Measurements from ENCODE around the gene ZNF19. TPM values are rescaled to one million over a fixed set of nuclear protein-coding genes. Genes with fewer than 3 reads are reported as not detected.

Gene ZNF19
- total RNA-seq = 1.9 TPM

DNA sequence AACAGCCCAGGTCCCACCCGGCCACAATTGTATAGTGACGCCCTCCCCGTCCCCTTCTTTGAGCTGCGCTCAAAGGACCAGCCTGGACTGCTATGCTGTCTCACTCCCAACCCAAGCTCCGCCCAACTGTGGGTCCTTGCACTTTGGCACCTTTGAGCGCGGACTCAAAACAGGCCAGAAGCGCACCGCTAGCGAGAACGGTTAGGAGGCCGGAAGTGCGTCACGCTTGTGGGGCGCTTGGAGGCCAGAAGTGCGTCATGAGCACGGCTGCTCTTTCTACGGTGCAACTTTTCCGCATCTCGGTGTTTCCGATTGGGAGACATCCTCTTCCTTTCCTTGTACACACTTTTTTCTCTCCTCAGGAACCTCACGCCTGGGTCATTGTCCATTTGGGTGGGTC is at the start of gene ZNF19:
TSS of gene ZNF19 (minus strand) at position 203 of the 400 bp plus-strand sequence. CDS start 7,210 bp downstream, outside the sequence.
- ATAC-seq = no peak

DNA sequence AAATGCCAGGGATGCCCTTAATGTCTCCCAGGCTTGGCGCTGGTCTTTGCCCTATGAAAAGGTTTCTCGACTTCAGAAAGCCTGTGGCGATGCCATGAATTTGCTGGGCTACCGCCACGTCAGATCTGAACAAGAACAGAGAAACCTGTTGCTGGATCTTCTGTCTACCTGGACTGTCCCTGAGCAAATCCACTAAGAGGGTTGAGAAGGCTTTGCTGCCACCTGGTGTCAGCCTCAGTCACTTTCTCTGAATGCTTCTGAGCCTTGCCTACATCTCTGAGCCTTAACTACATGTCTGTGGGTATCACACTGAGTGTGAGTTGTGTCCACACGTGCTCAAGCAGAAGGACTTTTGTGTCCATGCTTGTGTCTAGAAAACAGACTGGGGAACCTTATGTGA is 48.5 kb upstream of the ZNF19 start:
- ATAC-seq = peak; percentile 74

DNA sequence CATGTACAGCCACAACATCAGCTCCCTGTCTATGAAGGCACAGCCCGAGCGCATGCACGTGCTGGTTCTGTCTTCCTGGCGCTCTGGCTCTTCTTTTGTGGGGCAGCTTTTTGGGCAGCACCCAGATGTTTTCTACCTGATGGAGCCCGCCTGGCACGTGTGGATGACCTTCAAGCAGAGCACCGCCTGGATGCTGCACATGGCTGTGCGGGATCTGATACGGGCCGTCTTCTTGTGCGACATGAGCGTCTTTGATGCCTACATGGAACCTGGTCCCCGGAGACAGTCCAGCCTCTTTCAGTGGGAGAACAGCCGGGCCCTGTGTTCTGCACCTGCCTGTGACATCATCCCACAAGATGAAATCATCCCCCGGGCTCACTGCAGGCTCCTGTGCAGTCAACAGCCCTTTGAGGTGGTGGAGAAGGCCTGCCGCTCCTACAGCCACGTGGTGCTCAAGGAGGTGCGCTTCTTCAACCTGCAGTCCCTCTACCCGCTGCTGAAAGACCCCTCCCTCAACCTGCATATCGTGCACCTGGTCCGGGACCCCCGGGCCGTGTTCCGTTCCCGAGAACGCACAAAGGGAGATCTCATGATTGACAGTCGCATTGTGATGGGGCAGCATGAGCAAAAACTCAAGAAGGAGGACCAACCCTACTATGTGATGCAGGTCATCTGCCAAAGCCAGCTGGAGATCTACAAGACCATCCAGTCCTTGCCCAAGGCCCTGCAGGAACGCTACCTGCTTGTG is 47.8 kb upstream of the ZNF19 start:
- no peak for ATAC-seq

DNA sequence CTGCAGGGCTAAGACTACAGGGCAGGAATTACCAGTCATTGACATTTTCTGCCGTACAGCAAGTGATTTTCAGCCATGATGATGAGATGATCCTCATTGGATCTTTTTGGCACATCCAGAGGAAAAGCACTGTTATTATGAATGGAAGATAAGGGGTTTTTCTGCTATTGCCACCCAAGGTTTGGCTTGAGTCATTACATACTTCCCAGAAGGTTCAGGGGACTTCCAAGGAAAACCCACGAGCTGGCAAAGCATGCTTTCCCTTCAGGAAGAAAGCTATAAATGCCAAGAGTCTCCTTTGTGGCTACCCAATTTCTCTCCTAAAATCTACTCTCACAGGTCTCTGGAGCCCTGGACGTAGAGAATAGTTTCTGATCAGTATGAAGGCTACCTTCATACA is 43.2 kb upstream of the ZNF19 start:
- no peak for ATAC-seq

DNA sequence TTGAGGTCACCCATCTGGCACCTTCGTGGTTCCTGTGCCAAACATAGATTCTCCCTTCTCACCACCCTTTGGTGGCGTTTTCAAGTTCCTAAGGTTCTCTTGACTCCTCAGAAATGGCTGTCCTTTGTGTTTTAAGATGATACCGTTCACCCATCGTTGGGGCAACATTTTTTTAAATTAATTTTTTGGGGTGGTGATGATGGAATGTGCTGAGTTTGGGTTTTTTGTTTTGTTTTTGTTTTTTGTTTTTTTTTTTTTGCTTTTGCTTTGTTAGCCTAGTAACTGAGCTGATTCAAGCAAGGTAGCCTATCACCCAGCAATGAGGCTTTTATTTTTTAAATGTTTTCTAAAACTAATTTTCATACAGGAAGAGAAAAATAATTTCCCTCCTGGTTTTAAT is 39.7 kb upstream of the ZNF19 start:
- ATAC-seq = no peak

DNA sequence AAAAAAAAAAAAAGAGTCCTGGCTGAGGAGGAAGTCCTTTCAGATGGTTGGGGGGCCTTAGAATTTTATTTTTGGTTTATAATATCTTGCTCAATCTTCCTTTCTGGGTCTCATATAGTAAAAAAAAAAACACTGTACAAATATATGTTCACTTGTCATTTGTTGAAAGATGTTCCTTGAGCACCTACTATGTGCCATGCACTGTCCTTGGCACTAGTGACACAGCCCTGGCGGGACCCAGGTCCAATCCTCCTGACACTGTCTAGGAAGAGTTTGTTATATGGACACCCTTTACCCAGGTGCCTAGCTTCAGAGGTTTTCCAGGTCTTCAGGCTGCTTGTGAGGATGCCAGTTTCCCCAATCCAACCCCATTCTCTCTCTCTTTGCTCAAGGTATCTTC is 39.1 kb upstream of the ZNF19 start:
- no peak for ATAC-seq

DNA sequence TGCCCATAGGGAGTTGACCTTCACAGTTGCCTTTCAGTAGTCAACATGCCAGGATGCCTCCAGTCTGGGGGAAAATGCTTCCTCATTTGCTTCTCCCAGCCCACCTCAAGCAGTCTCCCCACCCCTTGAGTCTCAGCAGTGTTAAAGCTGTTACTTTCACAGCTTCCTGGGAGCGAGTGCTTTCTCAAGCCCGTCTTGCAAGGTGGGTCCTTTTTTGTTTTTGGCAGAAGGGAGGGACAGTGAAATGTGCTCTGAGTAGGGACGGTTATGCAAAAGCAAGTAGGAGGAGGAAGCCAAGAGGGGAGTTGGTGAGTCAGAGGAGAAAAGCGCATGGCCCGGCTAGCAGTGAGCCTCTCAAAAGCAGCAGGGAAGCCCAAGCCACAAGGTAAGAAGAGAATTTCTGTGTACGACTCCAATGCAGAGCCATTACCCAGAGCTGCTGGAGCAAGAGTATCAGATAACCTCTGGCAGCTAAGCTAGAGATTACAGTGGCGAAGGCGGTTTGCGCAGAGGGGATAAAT is 37.0 kb upstream of the ZNF19 start, which contains the start of gene CHST4:
TSS of gene CHST4 (plus strand) at position 316 of the 521 bp plus-strand sequence. CDS start 10,252 bp downstream, outside the sequence.
- ATAC-seq = peak; percentile 63

DNA sequence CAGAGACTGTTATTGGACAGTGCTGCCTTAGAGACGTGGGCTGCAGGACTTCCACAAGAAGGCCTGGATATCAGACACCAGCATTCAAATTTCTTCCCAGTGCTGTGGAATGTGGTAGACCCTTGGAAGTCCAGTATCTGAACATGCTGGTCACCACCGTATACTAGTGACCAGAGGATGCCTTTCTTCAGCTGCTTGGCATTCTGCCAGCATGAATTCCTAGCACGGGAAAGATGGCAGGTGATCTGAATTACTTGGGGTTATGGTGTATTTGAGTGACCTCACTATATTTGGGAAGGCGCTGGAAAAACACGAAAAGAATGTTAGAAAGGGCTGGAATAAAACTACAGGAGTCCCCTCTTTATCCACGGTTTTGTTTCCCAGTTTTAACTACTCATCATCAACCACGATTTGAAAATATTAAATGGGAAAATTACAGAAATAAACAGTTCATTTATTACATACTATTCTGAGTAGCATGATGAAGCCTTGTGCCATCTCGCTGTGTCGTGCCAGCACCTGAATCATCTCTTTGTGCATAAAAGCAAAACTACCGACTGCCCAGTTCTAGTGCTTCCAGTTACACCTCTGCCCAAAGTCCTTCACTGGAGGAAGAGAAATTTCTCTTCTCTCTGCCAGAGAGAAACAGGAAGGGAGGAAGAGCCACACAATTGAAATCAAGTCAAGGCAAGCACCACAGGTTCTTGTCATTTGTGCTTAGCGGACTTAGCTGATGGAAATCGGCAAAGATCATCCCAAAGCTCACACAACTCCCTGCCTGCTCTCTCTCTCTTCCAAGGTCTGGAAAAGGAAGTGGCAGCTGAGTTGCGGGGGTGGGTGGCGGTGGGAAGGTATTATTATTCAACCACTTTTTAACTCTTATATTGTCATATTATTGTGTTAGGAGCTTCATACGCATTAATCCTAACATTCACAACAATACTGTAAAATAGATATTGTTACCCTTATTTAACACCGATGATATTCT is 35.7 kb upstream of the ZNF19 start:
- ATAC-seq = peak; percentile 49

DNA sequence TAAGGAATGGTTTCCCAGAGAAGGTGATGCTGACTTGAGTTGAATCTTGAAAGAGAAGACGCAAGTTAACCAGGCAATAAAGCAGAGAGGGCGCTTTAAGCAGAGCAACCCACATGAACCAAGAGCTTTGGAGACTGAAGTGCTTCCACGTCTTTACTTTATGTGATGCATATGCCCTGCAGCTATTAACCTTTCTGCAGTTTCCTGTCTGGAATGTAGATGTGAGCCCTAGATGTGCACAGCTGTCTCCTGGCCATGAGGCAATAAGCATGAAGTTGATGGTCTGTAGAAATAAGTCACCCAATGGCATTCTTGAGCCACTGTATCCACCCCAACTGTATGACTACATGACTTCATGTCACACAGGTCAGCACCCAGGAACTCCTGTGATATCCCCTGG is 31.4 kb upstream of the ZNF19 start:
- ATAC-seq = peak; percentile 25

DNA sequence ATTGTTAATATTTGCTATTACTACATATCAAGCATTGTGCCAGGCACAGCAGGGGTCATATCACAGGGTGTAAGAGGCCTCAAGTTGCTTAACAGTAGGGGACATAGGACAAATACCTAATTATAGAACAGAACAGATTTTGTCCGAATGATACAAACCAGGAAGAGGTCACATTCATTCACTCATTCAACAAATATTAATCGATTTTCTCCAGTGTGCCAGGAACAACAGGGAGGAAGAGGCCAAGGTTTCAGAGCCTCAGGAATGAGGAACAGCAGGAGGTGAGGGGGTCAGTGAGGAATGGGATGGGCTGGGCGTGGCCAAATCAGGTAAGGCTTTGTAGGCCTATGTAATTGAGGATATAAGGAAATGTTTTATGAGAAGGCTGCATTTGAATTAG is 25.9 kb upstream of the ZNF19 start:
- no peak for ATAC-seq

DNA sequence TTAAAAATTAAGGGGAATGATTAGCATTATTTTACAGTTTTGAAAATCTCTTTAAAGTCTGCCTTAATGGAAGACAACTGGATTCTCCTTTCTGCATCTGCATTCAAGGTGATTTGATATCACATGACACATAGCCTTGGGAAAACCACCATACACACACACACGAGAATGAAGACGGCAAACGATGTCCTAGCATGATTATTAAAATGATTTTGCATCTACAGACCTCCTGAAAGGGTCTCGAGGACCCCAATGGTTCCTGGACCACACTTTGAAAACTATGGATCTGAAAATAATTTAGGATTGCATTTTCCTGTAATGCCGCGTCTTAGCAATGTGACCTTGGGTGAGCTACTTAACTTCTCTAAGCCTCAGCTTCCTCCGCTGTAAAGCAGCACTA is 25.4 kb upstream of the ZNF19 start:
- no peak for ATAC-seq

DNA sequence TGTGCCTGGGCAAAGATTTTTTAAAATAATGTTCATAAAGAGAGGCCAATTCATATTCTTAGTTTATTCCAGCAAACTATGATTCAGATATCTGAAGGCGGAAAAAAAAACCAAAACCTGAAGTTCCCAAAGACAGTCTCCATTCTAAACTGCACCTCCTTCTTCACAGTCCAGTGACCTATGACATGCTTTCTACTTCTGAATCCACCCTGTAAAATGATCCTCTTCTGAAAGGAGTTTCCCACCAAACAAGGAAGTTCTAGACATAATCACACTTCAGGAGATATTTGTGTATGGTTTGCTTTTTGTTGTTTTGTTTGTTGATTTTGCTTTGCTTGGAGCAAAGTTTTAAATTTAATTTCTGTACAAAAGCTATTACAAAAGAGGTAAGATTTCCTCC is 24.2 kb upstream of the ZNF19 start:
- no peak for ATAC-seq

DNA sequence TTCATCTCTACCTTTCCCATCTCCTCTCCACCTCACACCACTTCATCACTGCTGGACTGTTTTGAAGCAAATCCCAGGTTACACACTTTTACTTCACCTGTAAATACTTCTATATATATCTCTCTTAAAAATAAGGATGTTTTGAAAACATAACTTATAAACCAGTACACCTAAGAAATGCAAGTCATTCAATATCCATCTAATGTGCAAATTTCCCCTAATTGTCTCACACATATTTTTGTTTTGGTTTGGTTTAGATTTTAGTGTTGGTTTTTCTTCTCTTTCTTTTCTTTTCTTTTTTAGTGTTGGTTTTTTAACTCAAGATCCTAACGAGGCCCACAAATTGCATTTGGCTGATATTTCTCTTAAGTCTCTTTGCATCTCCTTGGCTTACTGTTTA is 17.9 kb upstream of the ZNF19 start:
- no peak for ATAC-seq

DNA sequence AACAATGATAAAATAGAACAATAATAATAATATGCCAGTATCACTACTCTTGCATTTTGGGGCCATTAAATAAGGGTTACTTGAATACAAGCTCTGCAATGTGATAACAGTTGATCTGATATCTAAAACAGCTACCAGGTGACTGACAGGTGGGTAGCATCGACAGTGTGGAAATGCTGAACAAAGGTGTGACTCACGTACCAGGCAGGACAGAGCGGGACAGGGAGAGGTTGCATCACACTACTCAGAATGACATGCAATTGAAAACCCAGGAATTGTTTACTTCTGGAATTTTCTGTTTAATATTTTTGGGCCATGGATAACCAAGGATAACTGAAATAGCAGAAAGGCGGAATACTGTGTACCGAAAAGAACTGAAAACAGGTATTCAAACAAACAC is 15.8 kb upstream of the ZNF19 start:
- peak; percentile 70 for ATAC-seq

DNA sequence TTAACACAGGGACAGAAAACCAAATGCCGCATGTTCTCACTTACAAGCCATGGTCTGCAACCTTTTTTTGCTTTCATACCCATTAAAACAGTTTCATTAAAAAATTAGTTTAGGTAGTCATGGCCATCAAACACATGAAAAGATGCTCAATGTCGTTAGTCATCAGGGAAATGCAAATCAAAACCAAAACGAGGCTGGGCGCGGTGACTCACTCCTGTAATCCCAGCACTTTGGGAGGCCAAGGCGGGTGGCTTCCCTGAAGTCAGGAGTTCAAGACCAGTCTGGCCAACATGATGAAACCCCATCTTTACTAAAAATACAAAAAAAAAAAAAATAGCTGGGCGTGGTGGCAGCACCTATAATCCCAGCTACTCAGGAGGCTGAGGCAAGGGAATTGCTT is 14.9 kb upstream of the ZNF19 start:
- peak; percentile 31 for ATAC-seq

DNA sequence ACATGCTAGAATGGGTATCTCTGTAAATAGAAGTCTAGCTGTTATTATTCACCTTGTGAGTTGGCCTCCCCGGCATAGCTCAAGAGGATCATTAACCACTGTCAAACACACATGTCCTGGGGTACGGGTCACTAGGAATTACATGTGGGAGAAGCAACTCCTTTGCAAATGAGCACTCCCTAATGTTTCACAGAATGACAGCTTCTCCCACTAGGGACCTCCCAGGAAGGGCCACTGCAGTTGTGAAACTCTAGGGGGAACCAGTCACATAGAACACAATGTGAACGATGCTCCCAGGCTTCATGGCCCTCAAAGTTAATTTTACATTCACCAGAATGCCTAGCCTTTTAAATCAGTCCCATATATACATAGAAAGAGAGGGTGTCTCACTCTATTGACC is 12.4 kb upstream of the ZNF19 start:
- no peak for ATAC-seq

DNA sequence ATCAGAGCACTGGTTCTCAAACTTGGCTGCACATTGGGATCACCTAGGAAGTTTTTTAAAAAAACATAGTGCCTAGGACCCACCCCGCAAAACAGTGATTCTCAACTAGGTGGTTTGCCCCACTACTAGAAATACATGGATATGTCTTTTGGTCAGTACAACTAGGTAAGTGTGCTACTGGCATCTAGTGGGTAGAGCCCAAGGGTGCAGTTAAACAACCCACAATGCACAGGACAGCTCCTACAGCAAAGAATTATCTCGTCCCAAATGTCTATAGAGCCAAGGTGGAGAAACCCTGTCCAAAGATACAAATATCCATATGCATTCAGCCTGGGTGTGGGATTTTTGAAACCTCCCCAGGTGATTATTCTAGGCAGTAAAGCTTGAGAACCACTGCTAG is 11.8 kb upstream of the ZNF19 start:
- ATAC-seq = no peak

DNA sequence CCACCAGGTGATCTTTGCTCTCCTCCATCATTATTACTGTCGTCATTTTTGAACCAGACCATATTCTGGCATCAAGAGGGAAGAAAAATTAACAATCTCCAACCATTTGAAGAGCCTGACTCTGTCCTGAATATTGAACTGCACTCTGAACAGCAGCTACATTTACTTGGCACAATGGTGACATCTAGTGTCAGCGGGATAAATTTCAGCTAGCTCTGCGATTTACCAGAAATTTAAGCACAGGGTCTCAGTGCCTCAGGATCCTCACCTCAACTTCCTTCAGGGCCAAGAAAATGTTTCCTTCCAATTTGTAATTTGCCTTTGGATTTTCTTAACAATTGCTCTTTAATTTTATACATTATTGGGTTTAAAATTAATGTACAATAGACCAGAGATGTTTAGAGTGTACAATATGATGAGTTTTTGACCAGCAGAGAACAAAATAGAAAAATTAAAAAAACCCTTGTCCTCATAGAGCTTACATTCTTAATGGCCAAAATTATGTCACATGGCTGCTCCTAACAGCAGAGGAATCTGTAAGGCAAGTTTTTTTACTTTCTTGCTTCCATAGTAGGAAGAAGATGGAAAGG is 10.7 kb upstream of the ZNF19 start:
- peak; percentile 68 for ATAC-seq

DNA sequence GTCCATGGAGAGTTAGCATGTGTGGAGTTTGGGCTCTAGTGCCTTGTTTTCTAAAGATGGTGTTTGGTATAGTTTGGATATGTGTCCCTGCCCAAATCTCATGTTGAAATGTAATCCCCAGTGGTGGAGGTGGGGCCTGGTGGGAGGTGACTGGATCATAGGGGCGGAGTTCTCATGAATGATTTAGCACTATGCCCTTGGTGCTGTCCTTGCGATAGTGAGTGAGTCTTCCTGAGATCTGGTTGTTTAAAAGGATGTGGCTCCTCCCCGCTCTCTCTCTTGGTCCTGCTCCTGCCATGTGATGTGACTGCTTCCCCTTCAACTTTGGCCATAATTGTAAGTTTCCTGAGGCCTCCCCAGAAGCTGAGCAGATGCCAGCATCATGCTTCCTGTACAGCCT is 8.9 kb upstream of the ZNF19 start:
- ATAC-seq = no peak

DNA sequence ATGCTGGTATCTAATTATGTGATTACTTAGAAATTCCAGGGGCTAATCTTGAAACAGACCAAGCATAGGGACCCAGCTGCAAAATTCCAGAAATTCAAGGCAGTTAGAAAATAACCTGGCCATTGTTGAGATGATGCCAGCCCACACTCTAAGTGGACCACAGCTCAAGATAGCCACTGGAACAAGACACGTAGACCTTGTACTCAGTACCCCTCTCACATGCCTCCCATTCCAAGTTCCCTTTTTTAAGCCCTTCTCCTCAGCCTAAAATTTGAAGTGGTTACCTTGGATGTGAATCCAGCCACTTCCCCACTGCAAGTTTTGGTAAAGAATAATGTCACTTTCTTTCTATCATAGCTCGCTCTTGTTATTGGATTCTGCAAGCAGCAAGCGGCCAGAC is 4.1 kb upstream of the ZNF19 start:
- ATAC-seq = no peak

DNA sequence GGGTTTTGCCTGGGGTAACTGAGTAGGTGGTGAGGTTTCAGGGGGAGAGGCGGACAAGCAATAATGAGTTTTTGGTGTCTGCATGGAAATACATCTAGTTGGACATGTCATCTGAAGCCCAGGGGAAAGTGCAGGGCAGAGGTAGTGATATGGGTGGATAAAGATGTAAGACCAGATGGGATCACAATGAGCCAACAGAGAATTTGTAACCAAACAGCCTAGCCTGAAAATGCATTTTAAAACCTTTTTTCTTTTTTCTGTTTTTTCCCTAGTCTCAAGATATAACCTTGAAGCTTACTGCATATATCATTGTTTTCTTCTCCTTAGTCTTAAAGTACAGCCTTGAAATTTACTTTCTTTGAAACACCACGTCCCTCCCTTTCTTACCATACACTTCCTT is 3.7 kb upstream of the ZNF19 start:
- ATAC-seq = no peak

DNA sequence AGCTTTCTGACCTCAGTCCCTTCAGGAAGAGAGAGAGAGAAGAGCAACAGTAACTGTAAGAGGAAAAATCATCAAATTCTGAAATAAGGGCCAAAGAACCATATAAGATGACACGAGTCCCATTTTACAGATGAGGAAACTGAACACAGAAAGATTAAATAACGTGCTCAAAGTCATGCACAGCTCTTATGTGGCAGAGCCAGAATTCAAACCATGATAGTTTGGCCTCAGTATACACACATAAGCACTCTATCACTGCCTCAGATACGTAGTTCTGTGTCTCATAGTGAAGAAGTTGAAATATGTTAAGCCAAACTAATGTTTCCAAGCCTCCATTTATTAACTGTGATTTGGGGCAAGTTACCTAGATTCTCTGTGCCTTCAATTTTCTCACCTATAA is 1.9 kb upstream of the ZNF19 start:
- no peak for ATAC-seq

DNA sequence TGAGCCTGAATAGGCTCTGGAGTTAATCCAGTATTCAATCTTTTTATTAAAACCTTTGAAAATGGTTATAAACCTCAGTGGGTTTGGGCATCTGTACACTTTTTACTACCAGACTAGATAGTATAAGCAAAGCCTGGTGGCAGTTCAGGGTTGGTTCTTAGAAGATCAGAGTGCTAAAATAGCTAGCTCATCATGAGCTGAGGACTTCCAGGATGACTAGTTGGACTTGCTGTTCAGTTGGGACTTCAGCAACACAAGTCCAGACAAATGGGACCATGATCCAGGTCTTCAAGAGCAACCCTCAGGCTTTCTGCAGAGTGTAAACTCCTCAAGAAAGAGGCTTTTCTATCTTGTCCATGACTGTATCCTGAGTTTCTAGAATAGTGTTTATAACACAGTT is 1.2 kb upstream of the ZNF19 start:
- no peak for ATAC-seq
